Measurements from ENCODE around the gene NRG3. TPM values are rescaled to one million over a fixed set of nuclear protein-coding genes. Genes with fewer than 3 reads are reported as not detected.

Gene NRG3
- total RNA-seq, 4 donors from 2014 or later = 0.20 to 1.1 (median 0.84) TPM; not detected in 1

GRCh38 chr10:81961451-81962184 is 86.6 kb downstream of the NRG3 start:
- no peaks in the 10 kb centered on the region for H3K4me1 ChIP-seq
- TF ChIP-seq CTCF (IDR thresholded peaks at IDR 0.05) (no peak), EP300 (IDR thresholded peaks at IDR 0.05) (no peak), POLR2A (IDR thresholded peaks at IDR 0.05) (no peak)
- no peak overlapping the region for H3K27ac ChIP-seq
- H3K36me3 ChIP-seq = no peaks in the 10 kb centered on the region
- 74 to 78% methylated on average over 2 of the region's 2 CpGs for WGBS, 2 donors
- no peak for DNase-seq (ENCODE audit: low spot score in 2 of 2)
- H3K4me3 ChIP-seq = no peak overlapping the region
- H3K9me3 ChIP-seq = peaks cover 0 to 5% (median 0%) of the 10 kb centered on the region in 4 donors
- no peaks in the 10 kb centered on the region for H3K27me3 ChIP-seq

GRCh38 chr10:81963606-81964005 is 88.6 kb downstream of the NRG3 start:
- Histone ChIP-seq H3K27ac (no peak overlapping the region), H3K4me3 (no peak overlapping the region), H3K36me3 (no peaks in the 10 kb centered on the region), H3K9me3 (peaks cover 0 to 5% (median 0%) of the 10 kb centered on the region in 4 donors), H3K27me3 (no peaks in the 10 kb centered on the region), H3K4me1 (no peaks in the 10 kb centered on the region)
- no peak for DNase-seq (ENCODE audit: low spot score in 2 of 2)
- WGBS, 2 donors = 72 to 78% methylated on average over 9 of the region's 9 CpGs
- TF ChIP-seq POLR2A (IDR thresholded peaks at IDR 0.05) = no peak
- TF ChIP-seq CTCF (IDR thresholded peaks at IDR 0.05) = no peak
- TF ChIP-seq EP300 (IDR thresholded peaks at IDR 0.05) = no peak

GRCh38 chr10:81967716-81968115 is 92.7 kb downstream of the NRG3 start:
- TF ChIP-seq POLR2A (IDR thresholded peaks at IDR 0.05) = no peak
- Histone ChIP-seq H3K27me3 (no peaks in the 10 kb centered on the region), H3K4me3 (no peak overlapping the region), H3K4me1 (no peaks in the 10 kb centered on the region), H3K27ac (no peak overlapping the region), H3K9me3 (peaks cover 0 to 23% (median 4%) of the 10 kb centered on the region in 4 donors), H3K36me3 (no peaks in the 10 kb centered on the region)
- DNase-seq (ENCODE audit: low spot score in 2 of 2) = no peak

GRCh38 chr10:81969136-81969535 is 94.1 kb downstream of the NRG3 start:
- no peak overlapping the region for H3K27ac ChIP-seq
- peaks cover 0 to 29% (median 4%) of the 10 kb centered on the region in 4 donors for H3K9me3 ChIP-seq
- 50 to 60% methylated on average over 2 of the region's 2 CpGs for WGBS, 2 donors
- no peak for TF ChIP-seq CTCF (IDR thresholded peaks at IDR 0.05)
- TF ChIP-seq EP300 (IDR thresholded peaks at IDR 0.05) = no peak
- TF ChIP-seq POLR2A (IDR thresholded peaks at IDR 0.05) = no peak
- no peaks in the 10 kb centered on the region for H3K4me1 ChIP-seq
- no peaks in the 10 kb centered on the region for H3K36me3 ChIP-seq
- DNase-seq (ENCODE audit: low spot score in 2 of 2) = no peak
- no peaks in the 10 kb centered on the region for H3K27me3 ChIP-seq
- H3K4me3 ChIP-seq = no peak overlapping the region

- Histone ChIP-seq H3K4me3 (no peak overlapping the region), H3K4me1 (no peaks in the 10 kb centered on the region), H3K27ac (no peak overlapping the region), H3K36me3 (no peaks in the 10 kb centered on the region), H3K27me3 (no peaks in the 10 kb centered on the region), H3K9me3 (peaks cover 0 to 12% (median 0%) of the 10 kb centered on the region in 4 donors)
- WGBS, 2 donors = 53 to 58% methylated on average over 2 of the region's 2 CpGs
- TF ChIP-seq POLR2A (IDR thresholded peaks at IDR 0.05) (no peak), EP300 (IDR thresholded peaks at IDR 0.05) (no peak), CTCF (IDR thresholded peaks at IDR 0.05) (no peak)
- DNase-seq (ENCODE audit: low spot score in 2 of 2) = no peak
These were observed 103.2 kb downstream of the NRG3 start for GRCh38 chr10:81978238-81978637.

Measured in tibial nerve (tissue), 4 donors.